HCT116 (cell line): ENCODE data around the gene DCLRE1A. TPM values are rescaled to one million over a fixed set of nuclear protein-coding genes. Genes with fewer than 3 reads are reported as not detected.

Source experiments
- ATAC-seq: fragments of 200-7000 bp; cut with Tn5 transposase; 2 replicates; pipeline ENCODE4 v1.9.1; 2020; ENCODE audit warnings: mild to moderate bottlenecking, moderate library complexity
- BruUV-seq: library from RNA; stranded (reverse); fragments of 400-500 nt; replicated peaks from 2 replicates; lab custom pipeline; 2021; lab: Mats Ljungman, UMichigan
- CTCF ChIA-PET: fragments of 300-600 bp; sonication (Branson Sonifier 250); formaldehyde crosslinking; loops from one replicate; lab custom pipeline; 2021; ENCODE audit warnings: antibody characterized with exemption; lab: Charles Lee
- POLR2A ChIA-PET: fragments of 300-600, 350-600 bp; sonication (Branson Sonifier 250); formaldehyde crosslinking; loops from one replicate; lab custom pipeline; 2021; ENCODE audit warnings: antibody characterized with exemption; lab: Charles Lee
- RAD21 ChIA-PET, 2 experiments: fragments of 300-600 bp; sonication (Branson Sonifier 250); formaldehyde crosslinking; loops; one replicate each; lab custom pipeline; 2023; ENCODE audit warnings: low total read pairs in 2 of 2; ENCODE audit not compliant: uncharacterized antibody in 2 of 2, unreplicated experiment in 2 of 2, low non-redundant PET in 1 of 2; lab: Charles Lee
- DNase-seq: peaks from one replicate; pipeline ENCODE4 v3.0.0-alpha.2; 2010; ENCODE audit warnings: low read depth, low spot score
- H2AFZ ChIP-seq: fragments of 200-600 bp; shearing (Covaris generic), sonication (generic); 2 replicates; pipeline ENCODE4 v1.6.1; 2017; ENCODE audit warnings: low read depth, mixed run types, mixed read lengths, antibody characterized with exemption, low read length; ENCODE audit not compliant: poor library complexity, severe bottlenecking
- H3K27ac ChIP-seq: 2 replicates; pipeline ENCODE4 v1.5.1; 2012; ENCODE audit warnings: low read depth, low read length
- H3K27me3 ChIP-seq: fragments of 200-600 bp; sonication (generic); 2 replicates; pipeline ENCODE4 v1.6.1; 2016; ENCODE audit warnings: mixed run types, low read length, mixed read lengths; ENCODE audit not compliant: insufficient read depth
- H3K36me3 ChIP-seq, 2 experiments: fragments of 200-500 bp in 1 of 2; fragments of 200-600 bp in 1 of 2; sonication (Bioruptor generic) in 1 of 2; sonication (generic) in 1 of 2; 2 replicates each; pipeline versions ENCODE4 v1.5.1 to v1.6.1; 2014 to 2016; ENCODE audit warnings: low read length in 2 of 2, inconsistent platforms in 1 of 2, mixed read lengths in 1 of 2, mixed run types in 1 of 2; ENCODE audit not compliant: insufficient read depth in 2 of 2, control insufficient read depth in 1 of 2
- H3K4me1 ChIP-seq, 2 experiments: fragments of 200-600 bp in 1 of 2; sonication (generic) in 1 of 2; 2 replicates each; pipeline versions ENCODE4 v1.5.1 to v1.6.1; 2012 to 2017; ENCODE audit warnings: low read length in 2 of 2, inconsistent platforms in 1 of 2, mild to moderate bottlenecking in 1 of 2, mixed read lengths in 1 of 2, mixed run types in 1 of 2, moderate library complexity in 1 of 2; ENCODE audit not compliant: insufficient read depth in 2 of 2, control insufficient read depth in 1 of 2
- H3K4me2 ChIP-seq: fragments of 200-600 bp; sonication (generic); 2 replicates; pipeline ENCODE4 v1.6.1; 2017; ENCODE audit warnings: mixed run types, low read length, mixed read lengths
- H3K4me3 ChIP-seq, 2 experiments: fragments of 200-600 bp in 1 of 2; sonication (generic) in 1 of 2; replicated peaks in 1 of 2; 2 replicates each; pipeline ENCODE4 v1.5.1; 2011 to 2016; ENCODE audit warnings: low read length in 2 of 2, control low read depth in 1 of 2, low read depth in 1 of 2, mild to moderate bottlenecking in 1 of 2, mixed read lengths in 1 of 2, mixed run types in 1 of 2
- H3K79me2 ChIP-seq: fragments of 200-600 bp; sonication (generic); 2 replicates; pipeline ENCODE4 v1.6.1; 2017; ENCODE audit warnings: mild to moderate bottlenecking, mixed run types, low read length, moderate library complexity, mixed read lengths; ENCODE audit not compliant: insufficient read depth
- H3K9ac ChIP-seq: fragments of 200-600 bp; sonication (generic); 2 replicates; pipeline ENCODE4 v1.6.1; 2016; ENCODE audit warnings: low read length, mixed read lengths
- H3K9me2 ChIP-seq: fragments of 200-600 bp; sonication (generic), shearing (Covaris generic); 2 replicates; pipeline ENCODE4 v1.6.1; 2017; ENCODE audit warnings: mixed run types, mild to moderate bottlenecking, moderate library complexity; ENCODE audit not compliant: insufficient read depth
- H3K9me3 ChIP-seq, 2 experiments: fragments of 200-500 bp in 1 of 2; fragments of 200-600 bp in 1 of 2; sonication (Bioruptor generic) in 1 of 2; sonication (generic) in 1 of 2; 2 replicates each; pipeline ENCODE4 v1.6.1; 2014 to 2017; ENCODE audit warnings: low read length in 2 of 2, mixed read lengths in 2 of 2, inconsistent platforms in 1 of 2, low read depth in 1 of 2, mild to moderate bottlenecking in 1 of 2, mixed run types in 1 of 2, moderate library complexity in 1 of 2; ENCODE audit not compliant: control insufficient read depth in 1 of 2, insufficient read depth in 1 of 2
- H4K20me1 ChIP-seq: fragments of 200-600 bp; sonication (generic), shearing (Covaris generic); 2 replicates; pipeline ENCODE4 v1.6.1; 2017; ENCODE audit warnings: mixed run types, mild to moderate bottlenecking, moderate library complexity; ENCODE audit not compliant: insufficient read depth
- ATF3 ChIP-seq: IDR thresholded peaks from 2 replicates; pipeline ENCODE4 v1.6.1; 2012
- CBX3 ChIP-seq: IDR thresholded peaks from 2 replicates; pipeline ENCODE4 v1.6.1; 2012; ENCODE audit warnings: low read depth
- CEBPB ChIP-seq: IDR thresholded peaks from 2 replicates; pipeline ENCODE4 v1.6.1; 2012; ENCODE audit warnings: low read depth
- ELF1 ChIP-seq: IDR thresholded peaks from 2 replicates; pipeline ENCODE4 v1.6.1; 2012; ENCODE audit warnings: low read depth, borderline replicate concordance
- EZH2 ChIP-seq: fragments of 200-600 bp; sonication (generic); IDR thresholded peaks from 2 replicates; pipeline ENCODE4 v1.6.1; 2017; ENCODE audit warnings: antibody characterized with exemption, mixed run types
- EZH2phosphoT487 ChIP-seq: fragments of 200-600 bp; IDR thresholded peaks from 2 replicates; pipeline ENCODE4 v1.6.1; 2018; ENCODE audit warnings: antibody characterized with exemption, borderline replicate concordance
- FOSL1 ChIP-seq: IDR thresholded peaks from 2 replicates; pipeline ENCODE4 v1.6.1; 2012; ENCODE audit warnings: low read depth
- POLR2AphosphoS5 ChIP-seq: IDR thresholded peaks from 2 replicates; pipeline ENCODE4 v1.6.1; 2011; ENCODE audit warnings: mild to moderate bottlenecking, low read depth, low read length, moderate library complexity
- RAD21 ChIP-seq: IDR thresholded peaks from 2 replicates; pipeline ENCODE4 v1.6.1; 2012; ENCODE audit warnings: low read depth, mild to moderate bottlenecking
- SIN3A ChIP-seq: IDR thresholded peaks from 2 replicates; pipeline ENCODE4 v1.6.1; 2012; ENCODE audit warnings: low read depth
- SRF ChIP-seq: IDR thresholded peaks from 2 replicates; pipeline ENCODE4 v1.6.1; 2012; ENCODE audit warnings: low read depth
- TCF7L2 ChIP-seq: IDR thresholded peaks from 2 replicates; pipeline ENCODE4 v1.7.0; 2011; ENCODE audit warnings: borderline replicate concordance, inconsistent platforms; ENCODE audit not compliant: insufficient read depth, insufficient read length; ENCODE audit errors: extremely low read depth
- YY1 ChIP-seq: IDR thresholded peaks from 2 replicates; pipeline ENCODE4 v1.6.1; 2011; ENCODE audit warnings: low read length, low read depth, moderate library complexity, mild to moderate bottlenecking; ENCODE audit not compliant: insufficient replicate concordance; ENCODE audit errors: extremely low read depth
- ZBTB33 ChIP-seq: IDR thresholded peaks from 2 replicates; pipeline ENCODE4 v1.6.1; 2011; ENCODE audit warnings: mild to moderate bottlenecking, low read length, moderate library complexity; ENCODE audit not compliant: insufficient replicate concordance; ENCODE audit errors: extremely low read depth
- ZNF274 ChIP-seq: fragments of 200-500 bp; sonication (Bioruptor generic); IDR thresholded peaks from 2 replicates; pipeline ENCODE4 v1.6.1; 2014; ENCODE audit warnings: mild to moderate bottlenecking, low read depth, low read length, inconsistent platforms
- intact Hi-C: fragments of 100-400 bp; cut with micrococcal nuclease; formaldehyde crosslinking; loops from 2 replicates; pipeline ENCODE4 v1.10.0; 2022
- total RNA-seq: library from RNA; stranded (reverse); gene quantifications from one replicate; pipeline ENCODE4 v1.2.1, GENCODE V29; 2021; ENCODE audit not compliant: unreplicated experiment
- TF ChIP-seq, protein P1 (sequence below): IDR thresholded peaks from 2 replicates; pipeline ENCODE4 v1.6.1; 2012

Gene DCLRE1A
- total RNA-seq, 1 experiment from 2014 or later = 13.9 TPM

- H3K9me2 ChIP-seq = no peaks in the 10 kb centered on the region
- H3K4me1 ChIP-seq = no peaks in the 10 kb centered on the region
- CTCF ChIA-PET = interaction anchor here (2.6 kb wide), 1 partner anchor 302 kb away, joined by 7 read pairs; no protein-coding TSS in a partner anchor
- ATAC-seq (no peak), DNase-seq (no peak)
- intact Hi-C loops = loop anchor here (5.0 kb wide), 1 partner anchor 646 kb away; no protein-coding TSS in a partner anchor
- H4K20me1 ChIP-seq = no peaks in the 10 kb centered on the region
- H3K79me2 ChIP-seq = no peaks in the 10 kb centered on the region
- no peak overlapping the region for H3K4me2 ChIP-seq
- no peaks in the 10 kb centered on the region for H3K9me3 ChIP-seq
- H3K36me3 ChIP-seq = no peaks in the 10 kb centered on the region
- no TSS peak for BruUV-seq
- RAD21 ChIA-PET = interaction anchor here in 1 of 2 experiments (1.6 kb wide), 1 partner anchor 302 kb away, joined by 3 read pairs; no protein-coding TSS in a partner anchor
- H3K9ac ChIP-seq = no peak overlapping the region
- peaks cover 6% of the 10 kb centered on the region; the same call in 1 of the 2 replicates for H3K27me3 ChIP-seq
- no peak overlapping the region for H3K27ac ChIP-seq
- POLR2A ChIA-PET = no interaction called here
- H2AFZ ChIP-seq = no peak overlapping the region
- no peak for TF ChIP-seq POLR2AphosphoS5
- TF ChIP-seq EZH2phosphoT487 = no peak
- no peak for TF ChIP-seq SIN3A
- no peak overlapping the region for H3K4me3 ChIP-seq
These were observed 52.3 kb downstream of the DCLRE1A start for GRCh38 chr10:113801569-113801968.

- ATAC-seq = no peak
- H3K9me3 ChIP-seq = no peaks in the 10 kb centered on the region
- H4K20me1 ChIP-seq = no peaks in the 10 kb centered on the region
- no peaks in the 10 kb centered on the region for H3K27me3 ChIP-seq
- no peak overlapping the region for H2AFZ ChIP-seq
- POLR2A ChIA-PET = no interaction called here
- no peaks in the 10 kb centered on the region for H3K79me2 ChIP-seq
- H3K27ac ChIP-seq = no peak overlapping the region
- DNase-seq = no peak
- H3K4me3 ChIP-seq = no peak overlapping the region
- CTCF ChIA-PET = no interaction called here
- BruUV-seq = no TSS peak
- no peaks in the 10 kb centered on the region for H3K36me3 ChIP-seq
- peaks cover 7 to 12% of the 10 kb centered on the region in 2 experiments; a peak in 3 of 4 replicates for H3K4me1 ChIP-seq
- no peak overlapping the region for H3K4me2 ChIP-seq
- no peaks in the 10 kb centered on the region for H3K9me2 ChIP-seq
- intact Hi-C loops = no loop called here
- RAD21 ChIA-PET = no interaction called here
- no peak overlapping the region for H3K9ac ChIP-seq
- TF ChIP-seq TCF7L2 (no peak), ZBTB33 (no peak), ELF1 (no peak), RAD21 (no peak), CBX3 (no peak), EZH2phosphoT487 (no peak), ATF3 (no peak), SIN3A (no peak), SRF (no peak), EZH2 (no peak), ZNF274 (no peak), YY1 (no peak), FOSL1 (no peak), CEBPB (no peak)
- TF ChIP-seq, protein P1, sequence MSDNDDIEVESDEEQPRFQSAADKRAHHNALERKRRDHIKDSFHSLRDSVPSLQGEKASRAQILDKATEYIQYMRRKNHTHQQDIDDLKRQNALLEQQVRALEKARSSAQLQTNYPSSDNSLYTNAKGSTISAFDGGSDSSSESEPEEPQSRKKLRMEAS = no peak
These were observed 62.2 kb downstream of the DCLRE1A start for GRCh38 chr10:113791691-113792090.
